ENCODE data around the gene PGBD5. TPM values are rescaled to one million over a fixed set of nuclear protein-coding genes. Genes with fewer than 3 reads are reported as not detected.

PGBD5 gene
- polyA plus RNA-seq, 1 of the 3 experiments (the other 2 are of a cell fraction) = 0.15 TPM

GRCh38 chr1:230288641-230289349 lies 137.3 kb downstream of the PGBD5 start:
- H3K36me3 ChIP-seq (replicated peaks in 1 of 2; ENCODE audit: control insufficient read depth in 1 of 2, insufficient read depth in 2 of 2, low read length in 1 of 2) = no peaks in the 10 kb centered on the region
- no peaks in the 10 kb centered on the region for H3K9me3 ChIP-seq
- WGBS (ENCODE audit: low lambda C conversion rate) = 63% methylated on average over 2 of the region's 14 CpGs
- TF ChIP-seq YY1 (IDR thresholded peaks at IDR 0.05; ENCODE audit: low read depth) = no peak
- TF ChIP-seq REST (IDR thresholded peaks at IDR 0.05; ENCODE audit: low read depth, low read length) = peak; percentile 83
- no peak for TF ChIP-seq CTCF (IDR thresholded peaks at IDR 0.05)
- no peak for TF ChIP-seq GATA2 (CRISPR knock-in tag; IDR thresholded peaks at IDR 0.05)
- no peak for TF ChIP-seq RFX5 (IDR thresholded peaks at IDR 0.05; ENCODE audit: low read length)
- TF ChIP-seq JUND (IDR thresholded peaks at IDR 0.05) = no peak
- no peak overlapping the region for H3K4me2 ChIP-seq
- no peak overlapping the region for H3K4me3 ChIP-seq (ENCODE audit: low read depth in 2 of 2, low read length in 1 of 2)
- no peak for DNase-seq
- H3K4me1 ChIP-seq (ENCODE audit: control insufficient read depth in 1 of 2, insufficient read depth in 2 of 2, low read depth in 1 of 2, low read length in 1 of 2) = peaks cover 0 to 6% of the 10 kb centered on the region in 2 experiments; a peak in 1 of 4 replicates
- no peaks in the 10 kb centered on the region for H3K27me3 ChIP-seq (ENCODE audit: insufficient read depth)
- no peak overlapping the region for H2AFZ ChIP-seq (ENCODE audit: low read depth)
- no peaks in the 10 kb centered on the region for H3K79me2 ChIP-seq (ENCODE audit: insufficient read depth)
- ChIA-PET CTCF (no interaction called here), POLR2A (interaction anchor here (0.6 kb wide), 1 partner anchor 26 kb away, joined by 3 read pairs; no protein-coding TSS in a partner anchor)
- H3K9me2 ChIP-seq = no peaks in the 10 kb centered on the region
- H3K9ac ChIP-seq = no peak overlapping the region
- no peak overlapping the region for H3K27ac ChIP-seq (ENCODE audit: low read depth in 2 of 2, low read length in 1 of 2)
- no peaks in the 10 kb centered on the region for H3F3A ChIP-seq (replicated peaks; ENCODE audit: insufficient read depth)
- H4K20me1 ChIP-seq (ENCODE audit: insufficient read depth) = no peaks in the 10 kb centered on the region

- H3K9me3 ChIP-seq = no peaks in the 10 kb centered on the region
- H3K27ac ChIP-seq (ENCODE audit: low read depth in 2 of 2, low read length in 1 of 2) = no peak overlapping the region
- peaks cover 0 to under 1% of the 10 kb centered on the region in 2 experiments; a peak in 1 of 4 replicates for H3K4me1 ChIP-seq (ENCODE audit: control insufficient read depth in 1 of 2, insufficient read depth in 2 of 2, low read depth in 1 of 2, low read length in 1 of 2)
- ChIA-PET CTCF (interaction anchor here (1.2 kb wide), 1 partner anchor 31 kb away, joined by 3 read pairs; no protein-coding TSS in a partner anchor), POLR2A (no interaction called here)
- H3K27me3 ChIP-seq (ENCODE audit: insufficient read depth) = no peaks in the 10 kb centered on the region
- H3K9ac ChIP-seq = no peak overlapping the region
- no peaks in the 10 kb centered on the region for H3K36me3 ChIP-seq (replicated peaks in 1 of 2; ENCODE audit: control insufficient read depth in 1 of 2, insufficient read depth in 2 of 2, low read length in 1 of 2)
- WGBS (ENCODE audit: low lambda C conversion rate) = 76% methylated on average over 17 of the region's 17 CpGs
- no peaks in the 10 kb centered on the region for H3K9me2 ChIP-seq
- no peak for DNase-seq
- H3K4me3 ChIP-seq (ENCODE audit: low read depth in 2 of 2, low read length in 1 of 2) = no peak overlapping the region
- H3F3A ChIP-seq (replicated peaks; ENCODE audit: insufficient read depth) = no peaks in the 10 kb centered on the region
- no peaks in the 10 kb centered on the region for H4K20me1 ChIP-seq (ENCODE audit: insufficient read depth)
- H2AFZ ChIP-seq (ENCODE audit: low read depth) = no peak overlapping the region
- no peaks in the 10 kb centered on the region for H3K79me2 ChIP-seq (ENCODE audit: insufficient read depth)
- H3K4me2 ChIP-seq = no peak overlapping the region
- TF ChIP-seq TCF12 (IDR thresholded peaks at IDR 0.05) (no peak), PBX3 (IDR thresholded peaks at IDR 0.05) (no peak), CHD2 (IDR thresholded peaks at IDR 0.05; ENCODE audit: low read length, partially characterized antibody) (no peak), USF1 (IDR thresholded peaks at IDR 0.05; ENCODE audit: borderline replicate concordance, low read depth) (no peak), IRF3 (IDR thresholded peaks at IDR 0.05; ENCODE audit: low read depth, low read length) (no peak), JUND (IDR thresholded peaks at IDR 0.05) (no peak), TEAD4 (IDR thresholded peaks at IDR 0.05; ENCODE audit: borderline replicate concordance, insufficient read depth) (no peak), MAX (IDR thresholded peaks at IDR 0.05; ENCODE audit: low read depth) (no peak), RAD21 (IDR thresholded peaks at IDR 0.05; ENCODE audit: low read length) (no peak), FOXM1 (IDR thresholded peaks at IDR 0.05; ENCODE audit: low read depth) (no peak), NFIC (IDR thresholded peaks at IDR 0.05; ENCODE audit: borderline replicate concordance) (no peak)
These were observed 138.3 kb downstream of the PGBD5 start for GRCh38 chr1:230287674-230288315.

All from SK-N-SH (cell line).